HT-29 (cell line): ENCODE data around the gene C2orf81. TPM values are rescaled to one million over a fixed set of nuclear protein-coding genes. Genes with fewer than 3 reads are reported as not detected.
"Not testable (repeated sequence)": the region's sequence is repeated elsewhere in the genome, so short reads cannot be mapped to it uniquely, and the experiment has no call there.

Experiments used
- DNase-seq: peaks from one replicate; pipeline ENCODE4 v3.0.0-alpha.2; 2015; ENCODE audit warnings: low spot score
- total RNA-seq: library from RNA; depleted of rRNA; stranded (reverse); fragments of >200 nt; shearing (Covaris generic); gene quantifications from 2 replicates; pipeline ENCODE4 v1.2.3, GENCODE V29; 2014; rRNA removed

Gene C2orf81
- 3.2 and 3.9 TPM in 2 replicates for total RNA-seq

GRCh38 chr2:74421221-74421870 lies at the start of gene C2orf81, which contains the start of gene WDR54:
TSS of gene C2orf81 (minus strand) at chr2:74421619. CDS start at chr2:74421560, 59 bp downstream.
TSS of gene WDR54 (plus strand) at chr2:74421730. CDS start at chr2:74422154, 424 bp downstream.
- peak; percentile 93 for DNase-seq

GRCh38 chr2:74470742-74471141 lies 49.3 kb upstream of the C2orf81 start:
- not testable (repeated sequence) for DNase-seq

GRCh38 chr2:74464406-74464805 lies 43.0 kb upstream of the C2orf81 start:
- DNase-seq, result no peak

- no peak for DNase-seq
These were observed 41.3 kb upstream of the C2orf81 start for GRCh38 chr2:74462786-74463105.

- DNase-seq, result no peak
These were observed 40.8 kb upstream of the C2orf81 start for GRCh38 chr2:74462054-74462785.

GRCh38 chr2:74461187-74462053 lies 40.0 kb upstream of the C2orf81 start:
- DNase-seq, result no peak

- not testable (repeated sequence) for DNase-seq
These were observed 38.8 kb upstream of the C2orf81 start for GRCh38 chr2:74460187-74460586.

- DNase-seq, result not testable (repeated sequence)
These were observed 38.2 kb upstream of the C2orf81 start for GRCh38 chr2:74459503-74460118.

- DNase-seq, result no peak
These were observed 37.5 kb upstream of the C2orf81 start for GRCh38 chr2:74458938-74459363.

GRCh38 chr2:74458132-74458937 lies 36.9 kb upstream of the C2orf81 start, which contains the start of gene WBP1:
TSS of gene WBP1 (plus strand) at chr2:74458438. CDS start at chr2:74458603, 165 bp downstream.
- DNase-seq, result peak; percentile 100

GRCh38 chr2:74457549-74458131 lies 36.2 kb upstream of the C2orf81 start:
- peak; percentile 80 for DNase-seq

- no peak for DNase-seq
These were observed 35.7 kb upstream of the C2orf81 start for GRCh38 chr2:74457129-74457548.

- DNase-seq, result peak; percentile 98
These were observed 33.5 kb upstream of the C2orf81 start, which contains the start of gene INO80B for GRCh38 chr2:74454654-74455511. TSS of gene INO80B (plus strand) at chr2:74455087. CDS start at chr2:74455117, 30 bp downstream.

GRCh38 chr2:74450570-74451190 lies 29.3 kb upstream of the C2orf81 start:
- no peak for DNase-seq

- DNase-seq, result no peak
These were observed 27.4 kb upstream of the C2orf81 start for GRCh38 chr2:74448771-74449170.

- DNase-seq, result no peak
These were observed 26.0 kb upstream of the C2orf81 start for GRCh38 chr2:74447230-74447999.

- no peak for DNase-seq
These were observed 23.3 kb upstream of the C2orf81 start for GRCh38 chr2:74444498-74445318.
